Adrenal gland (tissue), 12 donors: Measurements from ENCODE around the gene PPIF. TPM values are rescaled to one million over a fixed set of nuclear protein-coding genes. Genes with fewer than 3 reads are reported as not detected.

Experiments used
- DNase-seq, 7 donors: peaks; one replicate each; pipeline ENCODE4 v3.0.0-alpha.2; 2019 to 2020
- H3K27ac ChIP-seq, 5 donors: fragments of 200-600 bp; sonication (generic) in 4 of 5; 1 replicate in 3 of 5; 2 replicates in 2 of 5; pipeline versions ENCODE4 v1.5.1 to v1.8.0; 2016 to 2020; ENCODE audit warnings: mild to moderate bottlenecking in 1 of 5
- H3K27me3 ChIP-seq: fragments of 200-600 bp; 2 replicates; pipeline ENCODE4 v1.8.0; 2021
- H3K36me3 ChIP-seq, 2 donors: fragments of 200-600 bp; replicated peaks in 1 of 2; 1 replicate in 1 of 2; 2 replicates in 1 of 2; pipeline versions ENCODE4 v1.5.1 to v1.8.0; 2018 to 2022
- H3K4me1 ChIP-seq, 2 donors: fragments of 200-600 bp; replicated peaks in 1 of 2; 1 replicate in 1 of 2; 2 replicates in 1 of 2; pipeline versions ENCODE4 v1.5.1 to v1.8.0; 2018 to 2021
- H3K4me3 ChIP-seq, 4 donors: fragments of 200-600 bp; sonication (generic) in 3 of 4; one replicate each; pipeline ENCODE4 v1.5.1; 2016 to 2018
- H3K9me3 ChIP-seq, 3 donors: fragments of 200-600 bp; sonication (generic) in 1 of 3; replicated peaks in 1 of 3; 1 replicate in 2 of 3; 2 replicates in 1 of 3; pipeline versions ENCODE4 v1.5.1 to v1.8.0; 2016 to 2021
- CTCF ChIP-seq, 6 experiments: fragments of 450-650 bp in 4 of 6; fragments of 200-600 bp in 2 of 6; sonication (generic) in 1 of 6; IDR thresholded peaks; 1 replicate in 5 of 6; 2 replicates in 1 of 6; pipeline versions ENCODE4 v1.5.1 to v1.8.0; 2016 to 2021; ENCODE audit warnings: antibody characterized with exemption in 6 of 6, mild to moderate bottlenecking in 2 of 6, moderate library complexity in 1 of 6
- POLR2A ChIP-seq, 2 donors: fragments of 450-650 bp; IDR thresholded peaks; one replicate each; pipeline ENCODE4 v1.6.1; 2017; ENCODE audit warnings: antibody characterized with exemption in 2 of 2, mild to moderate bottlenecking in 2 of 2, moderate library complexity in 1 of 2
- WGBS, 4 donors: extraction: QIAGEN DNeasy Blood & Tissue Kit in 2 of 4; methylation state at CpG; one replicate each; pipeline versions ENCODE4 v1.1.5 to v1.1.7; 2013 to 2017; 5-methylcytosine and 5-hydroxymethylcytosine counted together
- intact Hi-C, 2 donors: fragments of 100-400 bp; cut with DNase I; formaldehyde crosslinking; loops; one replicate each; pipeline versions ENCODE4 v1.14.1 to v1.15.0; 2022 to 2023
- polyA plus RNA-seq, 3 donors: library from polyadenylated mRNA; stranded (reverse); fragments of 200-250 nt in 2 of 3; fragments of 350-450 nt in 1 of 3; fragmentation: Illumina TruSeq in 1 of 3; extraction: RNeasy Lipid Tissue Mini Kit (QIAGEN cat#74804) in 1 of 3; gene quantifications; one replicate each; pipeline ENCODE4 v1.2.3, GENCODE V29; 2013 to 2014
- total RNA-seq, 9 donors: library from RNA; depleted of rRNA in 4 of 9; stranded (reverse); fragments of >200 nt in 4 of 9; fragments of 120-200 nt in 1 of 9; fragmentation: NEBNext Ultra II Directional in 1 of 9; extraction: Animal tissue kit (Norgen Biotek cat#: 25700) in 1 of 9; gene quantifications; one replicate each; pipeline versions ENCODE4 v1.1.0 to v1.2.4, GENCODE V29; 2013 to 2023
- donor health status: healthy with polysubstance abuse.
- donor health status: Bipolar disorder and iron deficiency.
- donor health status: DM: yes; HTN: yes; CAD: no.
- donor health status: DM: no; HTN: no; CAD: no.
- donor health status: DM: no; HTN: no; CAD: no.
- donor health status: DM: yes; HTN: yes; CAD: no.

Gene PPIF
- total and polyA plus RNA-seq, 12 donors: 43.8 to 619 (median 216) TPM

- no peak for TF ChIP-seq CTCF (IDR thresholded peaks at IDR 0.05)
- TF ChIP-seq POLR2A (IDR thresholded peaks at IDR 0.05): no peak
- intact Hi-C loops: no loop called here
- Histone ChIP-seq H3K36me3 (no peaks in the 10 kb centered on the region), H3K27ac (no peak overlapping the region), H3K4me3 (no peak overlapping the region), H3K4me1 (peaks cover 12 to 34% of the 10 kb centered on the region in 2 donors), H3K9me3 (no peaks in the 10 kb centered on the region), H3K27me3 (no peaks in the 10 kb centered on the region)
- no peak for DNase-seq
- 94 to 97% (median 95%) methylated on average over 3 of the region's 3 CpGs for WGBS, 4 donors
Measured at GRCh38 chr10:79339266-79339665, 8.0 kb upstream of the PPIF start.

GRCh38 chr10:79340646-79341244 is 6.5 kb upstream of the PPIF start:
- Histone ChIP-seq H3K4me3 (no peak overlapping the region), H3K9me3 (no peaks in the 10 kb centered on the region), H3K36me3 (no peaks in the 10 kb centered on the region), H3K4me1 (peaks cover 20 to 30% of the 10 kb centered on the region in 2 donors), H3K27ac (peak overlapping the region in 3 of 5 donors; percentile 30 to 70 (median 40)), H3K27me3 (no peaks in the 10 kb centered on the region)
- TF ChIP-seq CTCF (IDR thresholded peaks at IDR 0.05): no peak
- TF ChIP-seq POLR2A (IDR thresholded peaks at IDR 0.05): no peak
- DNase-seq: peak in 5 of 7 donors; percentile 13 to 58 (median 33)
- WGBS, 4 donors: 85 to 93% (median 86%) methylated on average over 2 to 5 of the region's 5 CpGs
- intact Hi-C loops: no loop called here

GRCh38 chr10:79342295-79342761 is 4.9 kb upstream of the PPIF start:
- intact Hi-C loops: no loop called here
- no peaks in the 10 kb centered on the region for H3K36me3 ChIP-seq
- H3K27ac ChIP-seq: peak overlapping the region in 2 of 5 donors; percentile 1 to 8
- TF ChIP-seq POLR2A (IDR thresholded peaks at IDR 0.05) (no peak), CTCF (IDR thresholded peaks at IDR 0.05) (no peak)
- peak in 4 of 7 donors; percentile 13 to 47 (median 16) for DNase-seq
- 81 to 89% (median 86%) methylated on average over 3 to 5 of the region's 5 CpGs for WGBS, 4 donors
- H3K4me1 ChIP-seq: peaks cover 21 to 33% of the 10 kb centered on the region in 2 donors
- H3K4me3 ChIP-seq: no peak overlapping the region
- H3K9me3 ChIP-seq: no peaks in the 10 kb centered on the region
- H3K27me3 ChIP-seq: no peaks in the 10 kb centered on the region

- H3K27me3 ChIP-seq: no peaks in the 10 kb centered on the region
- intact Hi-C loops: no loop called here
- DNase-seq: peak in 6 of 7 donors; percentile 13 to 56 (median 30)
- H3K4me3 ChIP-seq: no peak overlapping the region
- TF ChIP-seq CTCF (IDR thresholded peaks at IDR 0.05) (no peak), POLR2A (IDR thresholded peaks at IDR 0.05) (no peak)
- no peaks in the 10 kb centered on the region for H3K36me3 ChIP-seq
- WGBS, 4 donors: 77 to 90% (median 82%) methylated on average over 3 to 10 of the region's 10 CpGs
- peaks cover 24 to 33% of the 10 kb centered on the region in 2 donors for H3K4me1 ChIP-seq
- no peaks in the 10 kb centered on the region for H3K9me3 ChIP-seq
- H3K27ac ChIP-seq: peak overlapping the region in 2 of 5 donors; percentile 1 to 8
Measured at GRCh38 chr10:79342811-79343561, 4.3 kb upstream of the PPIF start.
